ENCODE data around the gene TARDBP. TPM values are rescaled to one million over a fixed set of nuclear protein-coding genes. Genes with fewer than 3 reads are reported as not detected.
A peak's percentile ranks its signal among the peaks of the same experiment; 100 is the strongest.

Gene TARDBP
- total and polyA plus RNA-seq, 2 donors (not counting 1 experiment from before 2014, with no cell fraction given), result 97.1 to 161 TPM

DNA sequence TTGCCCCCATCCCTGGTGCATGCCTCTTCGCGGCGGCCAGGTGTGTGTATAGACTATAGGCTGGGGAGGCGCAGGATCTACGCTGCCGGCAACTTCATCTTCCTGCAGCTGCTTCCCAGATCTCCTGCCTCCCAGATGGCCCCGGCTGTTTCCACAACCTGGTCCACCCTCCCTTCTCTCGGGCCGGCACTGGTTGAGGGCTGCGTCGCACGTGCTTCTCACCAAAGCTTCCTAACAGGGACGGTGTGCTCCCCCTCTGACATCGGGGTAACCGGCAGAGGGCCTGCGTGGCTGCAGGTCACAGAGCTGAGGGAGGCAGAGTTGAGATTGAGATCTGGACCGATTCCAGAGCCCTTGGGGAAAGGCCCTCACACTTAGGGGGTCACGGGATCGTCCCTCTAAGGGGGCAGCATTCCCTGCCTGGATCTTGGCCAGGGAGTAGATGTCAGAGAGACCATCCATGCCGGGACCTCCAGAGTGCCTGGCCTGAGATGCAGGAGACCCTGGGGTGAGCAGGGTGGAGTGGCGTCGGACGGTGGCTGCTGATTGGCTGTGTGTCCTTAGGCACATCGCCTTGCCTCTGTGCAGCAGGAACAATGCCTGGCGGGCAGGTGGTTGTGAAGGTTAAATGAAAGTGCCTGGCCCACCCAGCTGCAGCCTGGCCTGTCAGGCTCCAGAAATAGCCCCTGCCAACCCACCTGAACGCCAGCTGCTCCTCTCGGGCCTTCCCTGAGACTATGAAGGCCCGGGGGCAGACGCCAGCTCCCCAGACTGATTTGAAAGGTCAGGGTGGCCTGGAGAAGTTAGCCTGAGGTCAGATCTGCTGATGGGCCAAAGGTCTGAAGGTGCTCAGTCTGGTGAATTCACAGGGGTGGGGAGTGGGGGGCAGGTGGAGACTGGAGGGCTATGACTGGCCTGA is 40.6 kb downstream of the TARDBP start:
- H3K36me3 ChIP-seq (ENCODE audit: control insufficient read depth, insufficient read depth, low read length), result peaks cover 14% of the 10 kb centered on the region
- no peaks in the 10 kb centered on the region for H3K9me3 ChIP-seq (ENCODE audit: control insufficient read depth, insufficient read depth, low read depth, low read length)
- no peak overlapping the region for H3K9ac ChIP-seq (ENCODE audit: insufficient read depth, low read length)
- H3K27ac ChIP-seq (ENCODE audit: insufficient read depth, low read length), result no peak overlapping the region
- H3K79me2 ChIP-seq (ENCODE audit: control insufficient read depth, insufficient read depth, low read length), result peaks cover 2% of the 10 kb centered on the region
- H4K20me1 ChIP-seq (ENCODE audit: control insufficient read depth, extremely low read depth, insufficient read depth, low read length), result no peaks in the 10 kb centered on the region
- DNase-seq (ENCODE audit: low read depth in 2 of 2), result no peak
- no peak overlapping the region for H3K4me3 ChIP-seq (replicated peaks in 1 of 4; ENCODE audit: control extremely low read depth in 1 of 4, insufficient read depth in 1 of 4, low read depth in 3 of 4, low read length in 4 of 4)
- no peak overlapping the region for H3K4me2 ChIP-seq (ENCODE audit: extremely low read depth, insufficient read depth, low read length)
- TF ChIP-seq, protein P1, sequence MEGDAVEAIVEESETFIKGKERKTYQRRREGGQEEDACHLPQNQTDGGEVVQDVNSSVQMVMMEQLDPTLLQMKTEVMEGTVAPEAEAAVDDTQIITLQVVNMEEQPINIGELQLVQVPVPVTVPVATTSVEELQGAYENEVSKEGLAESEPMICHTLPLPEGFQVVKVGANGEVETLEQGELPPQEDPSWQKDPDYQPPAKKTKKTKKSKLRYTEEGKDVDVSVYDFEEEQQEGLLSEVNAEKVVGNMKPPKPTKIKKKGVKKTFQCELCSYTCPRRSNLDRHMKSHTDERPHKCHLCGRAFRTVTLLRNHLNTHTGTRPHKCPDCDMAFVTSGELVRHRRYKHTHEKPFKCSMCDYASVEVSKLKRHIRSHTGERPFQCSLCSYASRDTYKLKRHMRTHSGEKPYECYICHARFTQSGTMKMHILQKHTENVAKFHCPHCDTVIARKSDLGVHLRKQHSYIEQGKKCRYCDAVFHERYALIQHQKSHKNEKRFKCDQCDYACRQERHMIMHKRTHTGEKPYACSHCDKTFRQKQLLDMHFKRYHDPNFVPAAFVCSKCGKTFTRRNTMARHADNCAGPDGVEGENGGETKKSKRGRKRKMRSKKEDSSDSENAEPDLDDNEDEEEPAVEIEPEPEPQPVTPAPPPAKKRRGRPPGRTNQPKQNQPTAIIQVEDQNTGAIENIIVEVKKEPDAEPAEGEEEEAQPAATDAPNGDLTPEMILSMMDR (conservative IDR thresholded peaks at IDR 0.05 in 1 of 2, IDR thresholded peaks at IDR 0.05 in 1 of 2; ENCODE audit: low read depth in 1 of 2, low read length in 2 of 2), result no peak
- TF ChIP-seq EZH2 (IDR thresholded peaks at IDR 0.05; ENCODE audit: low read length, missing control alignments), result no peak
- no peak overlapping the region for H2AFZ ChIP-seq (ENCODE audit: low read length)
- H3K27me3 ChIP-seq (ENCODE audit: control insufficient read depth, insufficient read depth, low read length), result no peaks in the 10 kb centered on the region
- H3K4me1 ChIP-seq (ENCODE audit: control insufficient read depth, extremely low read depth, insufficient read depth, low read length), result no peaks in the 10 kb centered on the region

DNA sequence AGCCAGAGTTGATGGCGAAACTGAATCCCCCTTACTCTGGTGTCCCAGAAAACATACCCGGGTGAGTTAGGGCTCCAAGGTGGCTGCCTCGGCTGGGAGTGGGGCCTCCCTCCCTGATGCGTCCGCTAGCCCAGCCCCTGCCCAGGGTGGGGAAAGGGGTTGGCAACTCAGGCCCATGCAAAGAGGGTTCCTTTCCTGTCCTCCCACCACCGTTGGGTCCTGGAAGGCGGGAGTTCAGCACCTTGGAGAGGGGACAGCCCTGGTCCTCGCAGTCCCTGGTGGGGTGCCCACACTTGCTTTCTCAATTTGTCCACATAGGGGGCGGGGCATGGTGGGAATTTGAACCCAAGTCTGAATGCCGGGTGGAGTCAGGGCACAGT is 41.3 kb downstream of the TARDBP start:
- H3K79me2 ChIP-seq (ENCODE audit: control insufficient read depth, insufficient read depth, low read length), result peaks cover 7% of the 10 kb centered on the region
- H3K4me1 ChIP-seq (ENCODE audit: control insufficient read depth, extremely low read depth, insufficient read depth, low read length), result no peaks in the 10 kb centered on the region
- no peak overlapping the region for H3K4me3 ChIP-seq (replicated peaks in 1 of 4; ENCODE audit: control extremely low read depth in 1 of 4, insufficient read depth in 1 of 4, low read depth in 3 of 4, low read length in 4 of 4)
- no peak overlapping the region for H3K4me2 ChIP-seq (ENCODE audit: extremely low read depth, insufficient read depth, low read length)
- TF ChIP-seq, protein P1 (conservative IDR thresholded peaks at IDR 0.05 in 1 of 2, IDR thresholded peaks at IDR 0.05 in 1 of 2; ENCODE audit: low read depth in 1 of 2, low read length in 2 of 2), result no peak
- TF ChIP-seq EZH2 (IDR thresholded peaks at IDR 0.05; ENCODE audit: low read length, missing control alignments), result no peak
- DNase-seq (ENCODE audit: low read depth in 2 of 2), result peak in 1 of 2 donors; percentile 12
- no peaks in the 10 kb centered on the region for H3K9me3 ChIP-seq (ENCODE audit: control insufficient read depth, insufficient read depth, low read depth, low read length)
- H2AFZ ChIP-seq (ENCODE audit: low read length), result no peak overlapping the region
- H3K27me3 ChIP-seq (ENCODE audit: control insufficient read depth, insufficient read depth, low read length), result no peaks in the 10 kb centered on the region
- peaks cover 14% of the 10 kb centered on the region for H3K36me3 ChIP-seq (ENCODE audit: control insufficient read depth, insufficient read depth, low read length)
- H4K20me1 ChIP-seq (ENCODE audit: control insufficient read depth, extremely low read depth, insufficient read depth, low read length), result no peaks in the 10 kb centered on the region
- no peak overlapping the region for H3K27ac ChIP-seq (ENCODE audit: insufficient read depth, low read length)
- H3K9ac ChIP-seq (ENCODE audit: insufficient read depth, low read length), result no peak overlapping the region

DNA sequence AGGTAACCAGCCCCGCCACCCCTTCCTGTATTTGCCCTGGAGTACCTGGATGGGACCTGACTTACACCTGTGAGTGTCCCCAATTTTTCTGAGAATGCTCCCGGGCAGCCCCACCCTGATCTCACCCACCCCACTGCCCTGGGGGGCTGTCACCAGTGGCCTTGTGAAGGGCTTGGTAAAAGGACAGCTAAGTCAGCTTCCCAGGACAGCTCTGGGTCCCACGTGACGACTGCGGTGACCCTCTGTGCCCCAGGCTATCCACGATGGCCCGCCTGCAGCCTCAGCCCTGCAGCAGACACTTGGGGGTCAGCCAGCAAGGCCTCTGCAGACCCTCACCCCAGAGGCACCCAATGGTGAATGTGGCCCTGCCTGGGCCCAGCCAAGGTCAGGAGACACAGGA is 41.7 kb downstream of the TARDBP start:
- no peak for DNase-seq (ENCODE audit: low read depth in 2 of 2)
- H3K79me2 ChIP-seq (ENCODE audit: control insufficient read depth, insufficient read depth, low read length), result peaks cover 11% of the 10 kb centered on the region
- H4K20me1 ChIP-seq (ENCODE audit: control insufficient read depth, extremely low read depth, insufficient read depth, low read length), result no peaks in the 10 kb centered on the region
- no peak overlapping the region for H2AFZ ChIP-seq (ENCODE audit: low read length)
- no peak overlapping the region for H3K4me2 ChIP-seq (ENCODE audit: extremely low read depth, insufficient read depth, low read length)
- TF ChIP-seq, protein P1 (conservative IDR thresholded peaks at IDR 0.05 in 1 of 2, IDR thresholded peaks at IDR 0.05 in 1 of 2; ENCODE audit: low read depth in 1 of 2, low read length in 2 of 2), result no peak
- no peak for TF ChIP-seq EZH2 (IDR thresholded peaks at IDR 0.05; ENCODE audit: low read length, missing control alignments)
- H3K36me3 ChIP-seq (ENCODE audit: control insufficient read depth, insufficient read depth, low read length), result peaks cover 14% of the 10 kb centered on the region
- no peak overlapping the region for H3K4me3 ChIP-seq (replicated peaks in 1 of 4; ENCODE audit: control extremely low read depth in 1 of 4, insufficient read depth in 1 of 4, low read depth in 3 of 4, low read length in 4 of 4)
- H3K27ac ChIP-seq (ENCODE audit: insufficient read depth, low read length), result no peak overlapping the region
- H3K9me3 ChIP-seq (ENCODE audit: control insufficient read depth, insufficient read depth, low read depth, low read length), result no peaks in the 10 kb centered on the region
- H3K4me1 ChIP-seq (ENCODE audit: control insufficient read depth, extremely low read depth, insufficient read depth, low read length), result no peaks in the 10 kb centered on the region
- no peak overlapping the region for H3K9ac ChIP-seq (ENCODE audit: insufficient read depth, low read length)
- no peaks in the 10 kb centered on the region for H3K27me3 ChIP-seq (ENCODE audit: control insufficient read depth, insufficient read depth, low read length)

All from fibroblast of lung (primary cell).